Stimulated activated CD4-positive, alpha-beta T cell treated with anti-CD3 and anti-CD28 coated beads, Interleukin-2, amount 100 ng/mL, for 24 hours (primary cell): Measurements from ENCODE around the gene TOM1L1.

ENCODE experiments used
- DNase-seq, 2 donors: peaks; one replicate each; pipeline ENCODE4 v3.0.0-alpha.2; 2020

The TOM1L1 gene

DNA sequence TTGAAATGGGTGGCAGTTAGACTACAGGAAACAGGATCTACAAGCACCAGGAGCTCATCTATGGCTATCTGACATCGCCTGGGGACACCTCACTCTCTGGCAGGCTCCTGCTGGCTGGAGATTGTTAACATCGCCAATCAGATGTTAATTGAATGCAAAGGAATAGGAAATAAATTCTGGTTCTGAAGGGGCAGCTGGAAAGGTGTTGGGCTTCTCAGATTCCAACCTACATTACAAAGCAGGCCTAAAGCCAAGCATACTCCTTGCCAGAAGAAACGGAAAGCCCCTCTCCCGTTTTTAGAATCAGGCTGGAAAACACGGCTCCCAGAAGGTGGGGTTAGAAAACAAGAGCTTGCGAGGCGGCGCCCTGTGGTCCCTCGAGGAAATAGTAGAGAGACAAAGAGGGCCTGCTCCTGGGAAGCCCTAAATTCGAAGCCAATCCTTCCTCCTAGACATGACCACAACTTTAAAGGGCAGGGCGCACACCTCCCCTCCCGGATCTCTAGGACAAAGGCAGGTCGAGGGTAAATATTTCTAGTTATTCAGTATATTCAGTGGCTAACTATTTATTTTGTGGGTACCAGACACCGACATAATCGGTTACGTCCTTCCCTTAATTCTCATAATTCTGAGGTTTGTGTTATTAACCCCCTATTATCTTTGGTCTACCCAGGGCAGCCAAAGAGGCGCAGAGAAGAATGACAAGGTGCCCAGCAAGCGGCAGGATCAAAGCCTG, 763 bp upstream of the TOM1L1 start:
- DNase-seq: no peak

DNA sequence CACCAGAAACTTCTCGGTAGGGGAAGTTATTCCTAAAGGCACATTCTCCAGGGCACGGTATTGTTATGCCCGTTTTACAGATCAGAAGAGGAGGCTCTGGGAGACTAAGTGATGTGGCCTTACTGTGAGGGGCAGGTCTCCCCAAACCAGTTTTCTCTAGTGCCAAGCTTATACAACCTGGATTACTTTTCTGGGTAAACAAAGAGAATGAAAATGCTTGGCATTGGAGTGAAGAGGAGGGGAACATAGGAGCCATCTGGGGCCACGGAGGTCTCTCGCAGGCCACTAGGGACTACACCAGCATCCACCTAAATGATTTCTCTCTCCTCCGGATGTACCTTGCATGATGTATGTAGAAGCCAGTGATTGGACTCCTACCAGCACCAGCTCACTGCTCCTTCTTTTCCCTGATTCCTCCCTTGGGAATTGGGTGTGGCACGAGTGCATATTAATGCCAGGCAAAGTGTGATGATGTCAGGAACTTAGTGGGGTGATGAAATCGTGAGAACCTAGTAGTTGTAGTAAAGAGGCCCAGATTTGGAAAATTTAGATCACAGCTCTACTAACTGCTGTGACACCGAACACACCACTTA, 674 bp downstream of the TOM1L1 start:
- DNase-seq: no peak

DNA sequence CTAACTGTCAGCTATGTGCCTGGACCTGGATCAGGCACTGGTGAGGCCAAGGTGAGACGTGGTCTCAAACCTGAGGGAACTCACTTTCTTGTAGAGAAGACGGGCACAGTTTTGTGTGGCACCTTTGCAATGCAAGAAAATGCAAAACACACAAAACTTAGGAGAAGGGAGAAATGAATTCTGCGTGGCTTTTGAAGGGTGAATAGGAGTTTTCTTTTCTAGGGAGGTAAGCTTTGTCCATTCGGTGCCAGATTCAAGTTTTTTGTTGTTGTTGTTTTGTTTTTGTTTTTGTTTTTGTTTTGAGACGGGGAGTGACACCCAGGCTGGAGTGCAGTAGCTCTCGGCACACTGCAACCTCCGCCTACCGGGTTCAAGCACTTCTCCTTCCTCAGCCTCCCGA, 1.4 kb downstream of the TOM1L1 start:
- DNase-seq: no peak

DNA sequence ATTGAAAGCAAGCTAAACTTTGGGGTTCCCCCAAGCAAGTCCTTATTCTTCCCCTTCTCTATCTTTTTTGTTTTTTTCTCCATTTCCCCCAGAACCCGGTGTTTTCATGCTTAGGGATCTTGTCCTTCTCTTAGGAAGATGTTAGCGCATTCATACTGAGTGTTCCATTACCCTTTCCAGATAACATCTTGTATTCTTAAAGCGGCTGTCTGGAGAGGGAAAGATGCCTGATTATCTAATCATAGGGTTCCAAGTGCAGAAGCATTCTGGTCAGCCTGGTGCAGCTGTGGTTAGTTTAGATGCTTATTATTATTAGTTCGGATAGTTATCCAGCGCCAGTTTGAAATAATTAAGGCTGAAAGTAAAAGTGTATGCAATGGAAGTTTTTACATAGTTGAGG, 2.0 kb downstream of the TOM1L1 start:
- no peak for DNase-seq

DNA sequence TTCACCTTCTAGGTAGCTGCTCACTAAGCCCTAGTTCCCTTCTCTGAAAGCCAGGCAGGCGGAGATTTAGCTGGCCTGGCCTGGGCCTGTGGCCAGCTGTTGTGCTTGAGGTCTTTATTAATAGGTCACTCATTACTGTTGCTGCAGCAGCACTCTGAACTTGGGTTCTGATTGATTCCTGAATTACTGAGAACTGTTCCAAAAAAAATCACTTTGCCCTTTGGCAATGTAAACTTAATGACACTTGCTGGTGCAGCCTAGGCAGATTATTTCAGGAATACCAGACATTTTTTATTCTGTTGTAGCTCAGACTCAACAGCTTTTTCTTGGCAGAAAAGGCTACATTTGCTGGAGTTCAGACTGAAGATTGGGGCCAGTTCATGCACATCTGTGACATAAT, 2.7 kb downstream of the TOM1L1 start:
- DNase-seq: no peak

DNA sequence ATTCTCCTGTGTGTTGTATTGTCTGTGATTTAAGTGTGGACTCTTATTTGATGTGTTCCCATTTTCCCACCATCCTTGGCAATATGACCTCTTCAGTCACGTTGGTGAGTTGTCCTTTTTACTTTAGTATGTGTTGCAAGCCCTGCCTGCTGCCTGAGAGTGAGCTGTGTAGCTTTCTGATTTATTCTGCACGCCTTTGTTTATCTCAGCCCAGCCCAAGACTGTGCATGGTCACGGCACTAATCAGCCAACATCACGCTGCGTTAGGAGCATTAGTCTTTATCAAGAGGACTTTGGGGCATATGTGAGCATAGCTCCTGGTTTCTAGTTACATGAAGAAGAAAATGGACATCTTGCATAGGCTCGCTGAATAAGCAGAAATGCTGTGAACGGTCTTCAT, 6.0 kb downstream of the TOM1L1 start:
- no peak for DNase-seq

DNA sequence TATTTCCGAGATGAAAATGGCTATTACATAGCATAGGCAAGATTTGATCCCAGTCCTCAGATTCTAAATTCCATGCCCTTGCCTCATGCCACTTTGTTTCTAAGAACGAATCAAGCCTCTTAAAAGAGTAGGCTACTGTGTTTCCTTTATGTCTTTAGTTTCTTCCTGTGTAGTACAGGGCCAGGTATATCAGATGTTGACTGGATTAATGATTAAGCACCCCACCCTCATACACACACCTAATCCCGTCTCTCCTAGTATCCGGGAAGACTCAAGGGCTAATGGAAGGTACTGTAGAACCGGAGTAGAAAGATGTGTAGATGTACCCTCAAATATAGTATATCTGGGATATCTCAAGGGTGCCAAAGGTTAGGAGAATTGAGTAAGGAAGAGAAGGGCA, 6.7 kb downstream of the TOM1L1 start:
- DNase-seq: no peak

DNA sequence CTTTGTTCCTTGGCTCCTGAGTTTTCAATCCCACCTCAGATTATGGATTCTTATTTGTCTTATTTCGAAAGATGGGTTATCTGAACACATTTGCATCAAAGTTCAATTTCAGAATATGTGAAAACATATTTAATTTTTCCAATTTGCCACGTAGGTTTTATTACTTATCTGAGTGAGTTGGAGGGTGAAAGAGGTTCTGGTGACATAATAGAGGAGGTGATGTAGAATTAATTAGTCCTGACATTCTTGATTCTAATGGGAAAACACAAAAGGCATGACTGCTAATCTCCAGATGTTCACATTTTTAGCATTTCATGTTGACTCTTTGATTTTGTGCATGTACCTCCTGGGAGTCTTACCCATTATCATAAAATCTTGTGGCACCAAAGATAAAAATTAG, 9.1 kb downstream of the TOM1L1 start:
- DNase-seq: no peak

DNA sequence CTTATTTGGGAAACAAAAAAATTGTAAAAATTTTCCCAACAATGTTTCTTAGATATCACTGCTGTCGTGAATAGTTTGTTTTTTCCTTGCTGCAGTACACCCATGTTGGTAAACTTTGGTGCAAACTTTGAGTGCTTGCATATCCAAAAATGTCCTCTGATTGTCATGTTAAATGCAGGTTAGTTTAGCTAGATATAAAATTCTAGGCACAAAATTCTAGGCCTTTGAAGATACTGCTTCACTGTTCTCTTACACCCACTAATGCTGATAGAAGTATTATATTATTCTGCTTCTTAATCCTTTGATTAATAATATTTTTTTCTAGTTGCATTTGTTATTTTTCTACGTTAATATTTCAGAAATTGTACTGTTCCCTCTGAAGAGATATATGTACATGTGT, 16.1 kb downstream of the TOM1L1 start:
- DNase-seq: no peak

DNA sequence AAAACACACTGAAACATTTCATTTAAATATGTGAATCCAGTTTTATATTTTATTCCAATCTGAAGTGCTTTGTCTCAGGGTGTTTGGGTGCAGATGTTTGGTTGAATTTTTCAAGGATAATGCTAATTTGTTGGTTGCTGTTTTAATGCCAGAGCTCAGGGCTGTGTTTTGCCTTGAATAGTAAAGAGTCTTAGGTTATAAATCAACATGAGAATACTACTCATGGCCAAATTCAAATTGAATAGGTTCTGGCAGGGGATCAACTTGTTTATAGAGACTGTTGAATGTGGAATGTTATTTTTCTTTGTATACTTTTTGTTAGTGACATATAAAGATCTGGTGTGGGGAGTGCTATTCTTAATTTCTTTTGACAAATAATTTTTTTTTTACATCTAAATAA, 18.8 kb downstream of the TOM1L1 start:
- no peak for DNase-seq

DNA sequence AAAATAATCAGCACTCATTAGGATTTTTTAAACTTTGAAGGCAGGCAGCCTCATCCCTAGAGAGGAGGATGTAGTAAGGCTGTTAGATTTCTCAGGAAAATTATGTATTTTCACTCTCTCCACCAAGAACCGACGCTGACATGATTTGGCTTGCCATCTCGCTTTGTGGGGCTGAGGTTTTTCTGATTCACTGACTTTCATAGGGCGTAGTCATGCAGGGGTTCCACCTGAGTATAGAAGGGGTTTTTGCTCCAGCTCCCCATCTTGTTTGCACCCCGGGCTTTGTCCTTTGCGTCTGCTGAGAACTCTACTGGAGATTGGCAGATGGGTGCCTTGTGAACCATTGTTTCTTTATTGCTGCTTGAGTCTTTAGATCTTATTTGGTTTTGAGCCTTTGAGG, 20.2 kb downstream of the TOM1L1 start:
- no peak for DNase-seq

DNA sequence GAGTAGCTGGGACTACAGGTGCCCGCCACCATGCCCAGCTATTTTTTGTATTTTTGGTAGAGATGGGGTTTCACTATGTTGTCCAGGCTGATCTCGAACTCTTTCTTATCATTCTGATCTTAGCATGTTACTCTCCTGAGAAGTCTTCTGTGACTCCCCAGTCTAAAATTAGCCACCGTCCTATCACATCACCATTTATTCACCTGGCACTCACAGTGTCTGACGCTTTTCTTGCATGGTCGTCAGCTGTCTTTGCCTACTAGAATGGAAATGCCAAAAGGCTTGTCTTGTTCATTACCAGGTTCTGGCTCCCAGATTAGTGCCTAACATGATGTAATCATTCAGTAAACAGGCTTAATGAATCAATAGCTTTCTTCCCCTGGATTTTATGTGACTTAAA, 23.8 kb downstream of the TOM1L1 start:
- no peak for DNase-seq

DNA sequence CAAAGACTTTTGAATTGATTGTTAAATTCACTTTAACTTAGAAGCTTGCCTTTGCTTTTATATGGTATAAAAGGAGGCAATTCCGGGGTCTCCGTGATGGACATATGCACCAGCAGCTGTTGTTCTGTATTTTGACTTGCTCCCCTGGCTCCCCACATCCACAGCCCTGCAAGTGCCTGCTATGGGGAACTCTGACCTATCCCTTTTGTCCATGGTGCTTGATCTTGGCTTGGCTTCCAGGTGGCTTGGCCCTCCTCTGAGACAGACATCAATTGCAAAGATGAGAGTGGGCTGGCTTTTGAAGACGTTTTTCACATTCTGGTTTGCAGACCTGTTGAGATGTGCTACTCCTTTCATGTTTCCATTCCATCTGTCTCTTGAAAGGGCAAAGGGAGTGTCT, 26.9 kb downstream of the TOM1L1 start:
- no peak for DNase-seq

DNA sequence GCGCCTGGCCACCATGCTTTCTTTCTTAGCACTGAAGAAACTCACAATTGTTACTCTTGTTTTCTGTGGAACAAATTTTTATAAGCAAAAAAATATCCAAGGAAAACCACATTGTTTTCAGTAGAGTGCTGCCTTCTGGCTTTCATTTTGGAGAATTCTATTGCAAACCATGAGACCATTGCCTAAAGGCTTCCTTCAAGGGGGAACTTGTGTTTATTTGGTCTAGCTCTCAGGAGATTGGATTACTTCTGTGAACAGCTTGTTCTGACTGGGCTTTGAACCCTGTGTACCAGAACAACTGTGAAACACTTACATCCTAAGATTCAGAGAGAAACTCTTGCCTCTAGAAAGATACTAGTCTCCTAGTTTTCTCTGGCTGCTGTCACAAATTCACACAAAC, 32.1 kb downstream of the TOM1L1 start:
- no peak for DNase-seq

DNA sequence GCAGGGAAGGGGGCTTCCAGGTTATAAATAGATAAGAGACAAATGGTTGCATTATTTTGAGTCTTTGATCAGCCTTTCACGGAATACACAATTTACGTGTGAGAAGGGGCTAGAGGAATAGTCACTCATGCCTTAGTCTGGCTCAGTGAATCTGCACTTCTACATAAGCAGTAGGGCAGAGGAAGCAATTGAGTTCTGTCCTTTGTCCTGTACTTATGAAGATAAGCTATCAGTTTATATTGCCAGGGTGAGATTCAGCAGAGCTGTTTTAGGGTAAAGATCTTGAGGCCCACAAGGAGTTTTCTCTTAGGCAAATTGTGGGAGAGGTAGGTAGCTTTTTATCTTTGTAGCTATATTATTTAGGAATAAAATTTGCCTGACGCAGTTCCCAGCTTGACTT, 33.3 kb downstream of the TOM1L1 start:
- no peak for DNase-seq

DNA sequence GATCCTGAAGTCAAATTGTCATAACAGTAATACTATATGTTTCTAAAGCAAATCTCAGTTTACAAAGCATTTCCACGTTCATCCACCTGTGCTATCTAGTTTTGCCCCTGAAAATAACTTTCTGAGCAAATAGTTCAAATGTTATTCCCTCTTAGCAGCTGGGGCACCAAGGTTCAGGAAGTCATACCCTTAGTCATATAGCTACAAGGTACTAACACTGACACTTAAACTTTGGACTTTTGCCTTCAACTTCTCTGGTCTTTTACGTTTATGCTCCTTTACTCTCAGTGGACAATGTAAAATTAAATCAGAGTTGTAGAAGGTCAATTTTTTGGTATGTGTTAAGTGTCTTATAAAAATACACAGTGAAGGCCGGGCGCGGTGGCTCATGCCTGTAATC, 34.8 kb downstream of the TOM1L1 start:
- no peak for DNase-seq

DNA sequence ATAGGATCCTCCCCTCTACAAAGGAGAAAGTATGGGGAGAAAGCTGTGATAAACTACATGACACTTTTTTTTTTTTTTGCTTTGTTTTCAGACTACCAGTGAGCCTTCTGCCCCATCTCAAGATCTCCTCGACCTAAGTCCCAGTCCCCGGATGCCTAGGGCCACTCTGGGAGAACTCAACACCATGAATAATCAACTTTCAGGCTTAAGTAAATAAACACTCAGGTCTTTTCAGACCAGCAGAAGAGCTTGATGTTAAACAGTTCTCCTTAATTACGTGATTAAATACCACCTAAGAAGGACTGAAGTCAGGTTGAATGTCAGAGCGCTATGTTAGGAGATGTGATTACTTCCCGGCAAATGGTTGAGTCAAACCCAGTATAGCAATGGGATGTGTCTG, 36.4 kb downstream of the TOM1L1 start:
- DNase-seq: no peak

DNA sequence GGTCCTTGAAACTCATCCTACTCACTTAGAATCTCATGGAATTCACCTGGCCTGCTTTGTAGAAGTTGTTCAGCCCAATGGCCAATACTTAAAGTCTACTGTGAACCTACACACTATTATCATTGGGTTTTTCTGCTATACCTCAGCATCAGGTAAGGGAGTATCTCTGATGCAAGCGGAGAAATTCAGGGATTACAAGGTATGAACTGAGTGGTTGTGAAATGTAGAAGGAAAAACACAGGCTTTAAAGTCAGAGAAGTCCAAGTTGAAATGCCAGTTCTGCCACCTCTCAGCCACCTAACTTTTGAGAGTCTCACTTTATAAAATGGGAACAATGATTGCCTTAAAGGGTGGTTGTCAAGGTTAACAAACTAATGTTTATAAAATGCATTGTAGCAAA, 36.8 kb downstream of the TOM1L1 start:
- DNase-seq: no peak

DNA sequence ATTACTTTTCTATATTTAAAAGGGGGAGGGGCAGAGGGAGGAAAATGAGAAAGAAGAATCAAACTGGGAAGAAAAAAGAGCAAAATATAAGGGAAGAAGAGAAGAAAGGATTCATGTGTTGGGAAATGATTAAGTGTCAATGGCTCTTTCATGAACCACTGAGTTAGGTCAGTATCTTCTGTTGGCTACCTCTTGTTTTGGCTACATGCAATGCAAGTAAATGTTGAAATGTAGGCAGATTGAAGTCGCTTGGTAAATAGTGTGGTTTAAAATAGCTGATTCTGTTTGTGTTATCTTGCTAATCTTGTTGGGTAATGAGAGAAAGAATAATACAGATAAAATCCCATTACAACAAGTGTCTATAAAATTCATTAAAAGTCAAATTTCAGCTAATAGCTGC, 40.6 kb downstream of the TOM1L1 start:
- DNase-seq: no peak

DNA sequence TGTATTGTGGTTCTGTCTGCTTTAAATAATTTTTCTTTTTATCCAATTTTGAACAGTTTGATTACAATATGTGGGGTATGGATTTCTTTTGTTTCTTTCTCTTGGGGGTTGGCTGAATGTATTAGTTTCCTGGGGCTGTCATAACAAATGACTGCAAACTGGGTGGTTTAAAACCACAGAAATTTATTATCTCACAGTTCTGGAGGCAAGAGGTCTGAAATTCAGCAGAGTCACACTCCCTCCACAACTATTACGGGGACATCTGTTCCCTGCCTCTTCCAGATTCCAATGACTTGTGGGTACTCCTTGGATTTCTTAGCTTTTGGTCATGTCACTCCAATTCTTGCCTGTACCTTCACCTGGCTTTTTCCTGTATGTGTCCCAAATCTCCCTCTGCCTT, 44.1 kb downstream of the TOM1L1 start:
- no peak for DNase-seq

DNA sequence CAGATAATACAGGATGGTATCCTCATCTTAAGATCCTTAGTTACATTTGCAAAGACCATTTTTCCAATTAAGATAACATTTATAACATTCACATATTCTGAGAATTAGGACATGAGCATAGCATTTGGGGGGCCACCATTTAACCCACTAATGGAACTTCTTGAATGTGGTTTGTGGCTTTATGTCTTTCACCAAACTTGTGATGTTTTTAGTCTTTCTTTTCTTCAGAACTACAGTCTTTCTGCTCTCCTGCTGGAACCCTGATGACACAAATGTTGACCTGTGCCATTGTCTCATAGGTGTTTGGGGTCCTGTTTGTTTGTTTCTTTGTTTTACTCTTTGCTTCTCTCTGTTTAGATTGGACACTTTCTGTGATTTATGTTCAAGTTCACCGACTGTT, 44.6 kb downstream of the TOM1L1 start:
- DNase-seq: no peak

DNA sequence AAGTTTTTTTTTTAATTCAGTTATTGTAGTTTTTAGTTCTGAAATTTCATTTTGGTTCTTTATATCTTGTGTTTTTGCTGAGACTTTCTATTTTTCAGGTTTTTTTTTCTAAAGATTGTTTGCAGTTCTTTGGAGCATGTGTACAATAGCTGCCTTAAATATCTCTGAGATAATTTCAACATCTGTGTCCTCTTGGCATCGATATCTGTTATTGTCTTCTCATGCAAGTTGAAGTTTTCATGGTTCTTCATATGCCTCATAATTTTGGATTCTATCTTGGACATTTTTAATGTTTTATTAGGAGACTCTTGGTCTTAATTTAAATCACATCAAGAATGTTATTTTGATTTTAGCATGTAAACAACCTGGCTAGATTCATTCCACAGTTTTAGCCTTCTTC, 45.0 kb downstream of the TOM1L1 start:
- no peak for DNase-seq

DNA sequence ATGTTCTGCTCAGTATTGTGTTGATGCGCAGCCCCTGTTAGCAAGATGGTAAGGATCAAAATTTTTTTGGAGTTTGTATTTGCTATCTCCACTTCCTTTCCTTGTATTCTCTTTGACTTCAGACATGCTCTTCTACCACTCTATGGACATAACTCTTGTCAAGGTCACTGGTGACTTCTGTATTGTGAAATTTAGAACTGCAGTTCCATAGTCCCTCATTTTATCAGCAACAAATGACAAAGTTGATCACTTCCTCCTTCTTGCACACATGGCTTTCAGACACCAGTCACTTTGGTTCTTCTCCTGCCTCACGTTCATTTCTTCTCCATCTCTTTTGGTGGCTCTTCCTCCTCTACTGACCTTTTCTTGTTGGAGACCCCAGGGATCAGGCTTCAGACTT, 46.7 kb downstream of the TOM1L1 start:
- no peak for DNase-seq

DNA sequence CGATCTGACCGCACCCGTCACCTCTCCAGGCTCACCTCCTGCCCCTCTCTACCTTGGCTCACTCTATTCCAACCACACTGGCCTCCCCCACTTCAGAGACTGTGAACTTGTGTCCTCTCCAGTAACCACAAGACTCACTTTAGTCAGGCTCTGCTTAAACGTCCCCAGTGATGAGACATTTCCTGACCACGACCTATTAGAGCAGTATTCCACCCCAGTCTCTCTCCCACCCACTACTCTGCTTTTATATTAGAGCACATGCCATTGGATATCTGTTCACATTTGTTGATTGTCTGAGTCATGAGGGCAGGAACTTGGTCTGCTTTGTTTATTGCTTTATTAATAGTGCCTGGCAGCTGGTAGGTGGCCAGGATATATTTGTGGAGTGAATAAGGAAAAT, 47.7 kb downstream of the TOM1L1 start:
- DNase-seq: no peak

DNA sequence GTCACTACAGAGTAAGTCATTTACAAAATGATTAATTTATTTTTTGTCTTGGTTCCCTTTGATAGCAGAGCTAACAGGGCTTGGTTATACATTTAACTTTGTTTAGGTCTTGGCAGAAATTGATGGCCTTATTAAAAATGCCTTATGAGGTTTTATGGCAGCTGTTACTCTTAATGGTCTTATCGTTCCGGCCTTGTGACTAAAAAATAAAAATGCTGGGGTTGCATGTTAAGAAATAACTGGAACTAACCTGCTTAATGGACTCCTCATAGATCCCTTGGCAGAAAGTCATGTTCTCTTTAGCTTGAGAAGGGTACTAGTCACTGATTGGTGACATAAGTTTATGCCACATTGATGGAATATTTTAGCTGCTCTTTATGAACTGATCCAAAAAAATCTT, 49.5 kb downstream of the TOM1L1 start:
- DNase-seq: no peak
